Hypothalamus (tissue), 51 donors: ENCODE data around the gene ALDH3B2.
A peak's percentile ranks its signal among the peaks of the same experiment; 100 is the strongest.
"Not testable (repeated sequence)": the region's sequence is repeated elsewhere in the genome, so short reads cannot be mapped to it uniquely, and the experiment has no call there.

Experiments
- DNase-seq, 51 donors: peaks; one replicate each; lab custom pipeline; 2025; lab: John Stamatoyannopoulos, UW

ALDH3B2 gene

GRCh38 chr11:67645521-67646461, 28.6 kb downstream of the ALDH3B2 start:
- no peak for DNase-seq

- no peak for DNase-seq
Measured at GRCh38 chr11:67644472-67645418, 29.7 kb downstream of the ALDH3B2 start.

GRCh38 chr11:67644042-67644441, 30.4 kb downstream of the ALDH3B2 start:
- no peak for DNase-seq

- DNase-seq: no peak
Measured at GRCh38 chr11:67642173-67643120, 32.0 kb downstream of the ALDH3B2 start.

- no peak for DNase-seq
Measured at GRCh38 chr11:67641338-67642172, 32.9 kb downstream of the ALDH3B2 start.

GRCh38 chr11:67640758-67641337, 33.6 kb downstream of the ALDH3B2 start:
- no peak for DNase-seq

GRCh38 chr11:67640021-67640757, 34.2 kb downstream of the ALDH3B2 start:
- peak in 29 of 51 donors; percentile 10 to 72 (median 39) for DNase-seq

- no peak for DNase-seq
Measured at GRCh38 chr11:67639438-67639859, 35.0 kb downstream of the ALDH3B2 start, which contains the start of gene TBX10. Gene TBX10, minus strand, starts transcription at chr11:67639763. Its CDS starts 291 bp downstream, at chr11:67639472.

GRCh38 chr11:67638535-67639437, 35.6 kb downstream of the ALDH3B2 start:
- no peak for DNase-seq

GRCh38 chr11:67637441-67637840, 37.0 kb downstream of the ALDH3B2 start:
- DNase-seq: not testable (repeated sequence)

GRCh38 chr11:67636962-67637361, 37.5 kb downstream of the ALDH3B2 start:
- DNase-seq: no peak

GRCh38 chr11:67635231-67635521, 39.2 kb downstream of the ALDH3B2 start:
- DNase-seq: no peak

GRCh38 chr11:67634366-67635230, 39.8 kb downstream of the ALDH3B2 start:
- DNase-seq: no peak

- no peak for DNase-seq
Measured at GRCh38 chr11:67633758-67634365, 40.6 kb downstream of the ALDH3B2 start.

GRCh38 chr11:67632982-67633755, 41.3 kb downstream of the ALDH3B2 start:
- DNase-seq: no peak
